Chondrocyte (in vitro differentiated cells): ENCODE data around the gene CD82. TPM values are rescaled to one million over a fixed set of nuclear protein-coding genes. Genes with fewer than 3 reads are reported as not detected.

ENCODE experiments used
- DNase-seq: peaks from one replicate; pipeline ENCODE4 v3.0.0; 2021; ENCODE audit warnings: mixed read lengths, low spot score
- H3K27ac Mint-ChIP-seq: one replicate; pipeline ENCODE4 v1.8.0; 2021; ENCODE audit warnings: mild to moderate bottlenecking, moderate library complexity, mixed read lengths; ENCODE audit not compliant: unreplicated experiment
- H3K27me3 Mint-ChIP-seq: 2 replicates; pipeline ENCODE4 v1.8.0; 2021; ENCODE audit warnings: low read depth, mixed read lengths
- H3K36me3 Mint-ChIP-seq: 2 replicates; pipeline ENCODE4 v1.8.0; 2021; ENCODE audit warnings: low read depth, mixed read lengths
- H3K4me1 Mint-ChIP-seq: 2 replicates; pipeline ENCODE4 v1.8.0; 2021; ENCODE audit warnings: low read depth, mild to moderate bottlenecking, mixed read lengths
- H3K4me3 Mint-ChIP-seq: one replicate; pipeline ENCODE4 v1.8.0; 2021; ENCODE audit warnings: mild to moderate bottlenecking, moderate library complexity, mixed read lengths; ENCODE audit not compliant: unreplicated experiment
- H3K9me3 Mint-ChIP-seq: 2 replicates; pipeline ENCODE4 v1.8.0; 2021; ENCODE audit warnings: low read depth, mixed read lengths
- total RNA-seq: library from RNA; stranded (reverse); gene quantifications from 3 replicates; pipeline ENCODE4 v1.2.1, GENCODE V29; 2021
- TF ChIP-seq, protein P1 (sequence below): fragments of 200-600 bp; sonication (generic); IDR thresholded peaks from 2 replicates; pipeline ENCODE4 v1.5.0; 2021; ENCODE audit warnings: antibody characterized with exemption, mild to moderate bottlenecking, moderate library complexity

CD82 gene
- total RNA-seq, 1 donor from 2014 or later, result 14.4 TPM

DNA sequence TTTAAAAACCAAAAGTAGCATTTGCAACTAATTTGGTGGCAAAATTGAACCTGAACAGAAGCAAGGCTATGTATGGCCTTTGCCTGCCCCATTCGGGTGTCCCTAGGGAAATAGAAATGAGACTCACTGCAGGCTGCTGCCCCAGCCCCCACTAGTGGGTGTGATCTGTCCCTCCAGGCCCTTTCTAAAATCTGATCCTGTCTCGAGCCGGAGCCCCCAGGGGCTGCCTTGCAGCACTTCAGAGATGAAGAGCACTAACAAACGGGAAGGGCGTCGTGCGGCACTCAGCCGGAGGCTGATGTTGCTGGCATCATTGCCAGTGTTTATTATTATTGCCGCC, 43.2 kb downstream of the CD82 start:
- no peak for DNase-seq
- Mint-ChIP-seq H3K27ac (no peak overlapping the region), H3K4me1 (peaks cover 25% of the 10 kb centered on the region), H3K9me3 (no peaks in the 10 kb centered on the region), H3K27me3 (no peaks in the 10 kb centered on the region), H3K36me3 (no peaks in the 10 kb centered on the region), H3K4me3 (no peak overlapping the region)
- TF ChIP-seq, protein P1, sequence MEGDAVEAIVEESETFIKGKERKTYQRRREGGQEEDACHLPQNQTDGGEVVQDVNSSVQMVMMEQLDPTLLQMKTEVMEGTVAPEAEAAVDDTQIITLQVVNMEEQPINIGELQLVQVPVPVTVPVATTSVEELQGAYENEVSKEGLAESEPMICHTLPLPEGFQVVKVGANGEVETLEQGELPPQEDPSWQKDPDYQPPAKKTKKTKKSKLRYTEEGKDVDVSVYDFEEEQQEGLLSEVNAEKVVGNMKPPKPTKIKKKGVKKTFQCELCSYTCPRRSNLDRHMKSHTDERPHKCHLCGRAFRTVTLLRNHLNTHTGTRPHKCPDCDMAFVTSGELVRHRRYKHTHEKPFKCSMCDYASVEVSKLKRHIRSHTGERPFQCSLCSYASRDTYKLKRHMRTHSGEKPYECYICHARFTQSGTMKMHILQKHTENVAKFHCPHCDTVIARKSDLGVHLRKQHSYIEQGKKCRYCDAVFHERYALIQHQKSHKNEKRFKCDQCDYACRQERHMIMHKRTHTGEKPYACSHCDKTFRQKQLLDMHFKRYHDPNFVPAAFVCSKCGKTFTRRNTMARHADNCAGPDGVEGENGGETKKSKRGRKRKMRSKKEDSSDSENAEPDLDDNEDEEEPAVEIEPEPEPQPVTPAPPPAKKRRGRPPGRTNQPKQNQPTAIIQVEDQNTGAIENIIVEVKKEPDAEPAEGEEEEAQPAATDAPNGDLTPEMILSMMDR, result no peak

- no peak overlapping the region for H3K27ac Mint-ChIP-seq
Observed at GRCh38 chr11:44608991-44609782, 43.7 kb downstream of the CD82 start.

DNA sequence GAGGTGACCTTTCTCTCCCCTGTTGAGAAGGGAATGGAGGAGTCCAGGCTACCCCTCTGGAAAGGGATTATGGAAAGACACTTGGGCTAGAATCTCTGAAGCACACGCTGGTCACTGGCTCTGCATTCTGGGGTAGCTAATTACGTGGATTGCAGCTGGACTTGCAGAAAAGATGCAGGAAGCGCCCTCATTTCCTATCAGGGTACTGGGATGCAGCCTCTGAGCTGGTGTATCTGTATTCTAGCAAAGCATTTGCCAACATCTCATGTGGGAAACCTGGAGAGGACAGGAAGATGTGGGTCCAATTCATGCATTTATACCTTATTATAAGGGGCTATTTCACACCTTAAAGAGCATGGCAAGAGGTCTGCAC, 44.3 kb downstream of the CD82 start:
- TF ChIP-seq, protein P1, result no peak
- DNase-seq, result no peak
- Mint-ChIP-seq H3K4me3 (no peak overlapping the region), H3K9me3 (no peaks in the 10 kb centered on the region), H3K27me3 (peaks cover 2% of the 10 kb centered on the region), H3K27ac (no peak overlapping the region), H3K4me1 (peaks cover 16% of the 10 kb centered on the region), H3K36me3 (peaks cover 2% of the 10 kb centered on the region)

More at GRCh38 chr11:44608991-44609782, 43.7 kb downstream of the CD82 start:
- H3K4me1 Mint-ChIP-seq, result peaks cover 20% of the 10 kb centered on the region
- TF ChIP-seq, protein P1, result no peak
- no peaks in the 10 kb centered on the region for H3K9me3 Mint-ChIP-seq
- H3K4me3 Mint-ChIP-seq, result no peak overlapping the region
- DNase-seq, result no peak
- H3K36me3 Mint-ChIP-seq, result no peaks in the 10 kb centered on the region
- H3K27me3 Mint-ChIP-seq, result no peaks in the 10 kb centered on the region

DNA sequence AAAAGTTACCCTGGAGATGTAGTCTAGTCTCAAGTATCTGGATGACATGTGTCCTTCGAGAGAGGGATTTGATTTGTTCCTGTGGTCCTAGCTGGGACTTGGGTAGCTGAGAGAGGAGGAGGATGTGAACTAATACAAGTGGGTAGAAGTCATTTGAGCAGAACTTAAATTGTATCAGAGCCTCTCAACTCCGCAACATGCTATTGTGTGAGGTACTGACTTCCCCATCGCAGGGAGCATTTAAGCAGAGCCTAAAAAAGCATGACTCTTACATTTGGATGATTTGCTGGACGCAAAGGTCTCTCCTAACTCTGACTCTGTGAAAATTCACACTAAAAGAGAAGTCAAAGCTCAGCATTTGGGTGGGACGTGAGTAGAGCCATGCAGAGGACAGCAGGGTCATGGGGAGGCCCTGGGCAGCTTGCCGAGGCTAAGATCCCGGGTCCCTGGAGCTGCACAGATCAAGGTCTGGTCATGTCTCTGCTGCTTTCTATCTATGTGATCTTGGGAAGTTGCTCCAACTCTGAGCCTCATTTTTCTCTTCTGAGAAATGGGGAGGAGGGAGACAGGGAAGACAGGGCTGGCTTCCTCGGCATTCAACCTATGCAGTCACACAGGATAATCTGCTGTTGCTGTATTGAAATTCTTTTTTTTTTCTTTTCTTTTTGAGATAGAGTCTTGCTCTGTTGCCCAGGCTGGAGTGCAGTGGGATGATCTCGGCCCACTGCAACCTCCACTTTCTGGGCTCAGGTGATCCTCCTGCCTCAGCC, 44.9 kb downstream of the CD82 start:
- Mint-ChIP-seq H3K36me3 (peaks cover 2% of the 10 kb centered on the region), H3K27ac (no peak overlapping the region), H3K27me3 (peaks cover 4% of the 10 kb centered on the region), H3K4me3 (no peak overlapping the region), H3K4me1 (peaks cover 16% of the 10 kb centered on the region), H3K9me3 (no peaks in the 10 kb centered on the region)
- TF ChIP-seq, protein P1, result no peak
- DNase-seq, result no peak

- Mint-ChIP-seq H3K4me1 (peaks cover 16% of the 10 kb centered on the region), H3K27me3 (peaks cover 4% of the 10 kb centered on the region), H3K4me3 (no peak overlapping the region), H3K9me3 (no peaks in the 10 kb centered on the region), H3K27ac (no peak overlapping the region), H3K36me3 (peaks cover 2% of the 10 kb centered on the region)
- TF ChIP-seq, protein P1, result no peak
- no peak for DNase-seq
Observed at GRCh38 chr11:44611088-44611487, 45.6 kb downstream of the CD82 start.
